ENCODE measurements around the gene TPST1.

Gene TPST1

GRCh38 chr7:66237906-66238772 is 33.0 kb downstream of the TPST1 start:
- no peak overlapping the region for H3K4me3 ChIP-seq (replicated peaks in 1 of 2; ENCODE audit: low read depth in 2 of 2, low read length in 2 of 2)
- no peak for TF ChIP-seq CTCF (IDR thresholded peaks at IDR 0.05; ENCODE audit: low read depth, low read length)
- no peak for DNase-seq (ENCODE audit: low read depth in 2 of 2)

- DNase-seq (ENCODE audit: low read depth in 2 of 2) = no peak
- TF ChIP-seq CTCF (IDR thresholded peaks at IDR 0.05; ENCODE audit: low read depth, low read length) = no peak
Measured at GRCh38 chr7:66238773-66239466, 33.8 kb downstream of the TPST1 start.

GRCh38 chr7:66239467-66239856 is 34.3 kb downstream of the TPST1 start:
- TF ChIP-seq CTCF (IDR thresholded peaks at IDR 0.05; ENCODE audit: low read depth, low read length) = no peak
- H3K4me3 ChIP-seq (replicated peaks in 1 of 2; ENCODE audit: low read depth in 2 of 2, low read length in 2 of 2) = no peak overlapping the region
- no peak for DNase-seq (ENCODE audit: low read depth in 2 of 2)

More at GRCh38 chr7:66238773-66239466, 33.8 kb downstream of the TPST1 start:
- no peak overlapping the region for H3K4me3 ChIP-seq (replicated peaks in 1 of 2; ENCODE audit: low read depth in 2 of 2, low read length in 2 of 2)

GRCh38 chr7:66245008-66245407 is 39.9 kb downstream of the TPST1 start:
- TF ChIP-seq CTCF (IDR thresholded peaks at IDR 0.05; ENCODE audit: low read depth, low read length) = no peak
- DNase-seq (ENCODE audit: low read depth in 2 of 2) = no peak

GRCh38 chr7:66246554-66247171 is 41.5 kb downstream of the TPST1 start:
- no peak for DNase-seq (ENCODE audit: low read depth in 2 of 2)
- no peak for TF ChIP-seq CTCF (IDR thresholded peaks at IDR 0.05; ENCODE audit: low read depth, low read length)
- H3K4me3 ChIP-seq (replicated peaks in 1 of 2; ENCODE audit: low read depth in 2 of 2, low read length in 2 of 2) = no peak overlapping the region

More at GRCh38 chr7:66245008-66245407, 39.9 kb downstream of the TPST1 start:
- H3K4me3 ChIP-seq (replicated peaks in 1 of 2; ENCODE audit: low read depth in 2 of 2, low read length in 2 of 2) = no peak overlapping the region

GRCh38 chr7:66247380-66248078 is 42.4 kb downstream of the TPST1 start:
- H3K4me3 ChIP-seq (replicated peaks in 1 of 2; ENCODE audit: low read depth in 2 of 2, low read length in 2 of 2) = no peak overlapping the region
- no peak for TF ChIP-seq CTCF (IDR thresholded peaks at IDR 0.05; ENCODE audit: low read depth, low read length)

More at GRCh38 chr7:66247380-66248078, 42.4 kb downstream of the TPST1 start:
- DNase-seq (ENCODE audit: low read depth in 2 of 2) = no peak
